Activated CD4-positive, alpha-beta T cell treated with anti-CD3 and anti-CD28 coated beads, Interleukin-2, amount 50 U/mL, for 4 hours (primary cell): ENCODE measurements around the gene CCDC194.

Source experiments
- DNase-seq, 2 experiments: peaks; one replicate each; pipeline ENCODE4 v3.0.0-alpha.2; 2020

The CCDC194 gene, protein sequence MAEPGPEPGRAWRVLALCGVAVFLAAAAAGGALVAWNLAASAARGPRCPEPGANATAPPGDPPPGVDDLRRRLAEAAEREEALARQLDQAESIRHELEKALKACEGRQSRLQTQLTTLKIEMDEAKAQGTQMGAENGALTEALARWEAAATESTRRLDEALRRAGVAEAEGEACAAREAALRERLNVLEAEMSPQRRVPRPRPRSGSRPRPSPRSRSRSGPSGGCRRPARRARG

DNA sequence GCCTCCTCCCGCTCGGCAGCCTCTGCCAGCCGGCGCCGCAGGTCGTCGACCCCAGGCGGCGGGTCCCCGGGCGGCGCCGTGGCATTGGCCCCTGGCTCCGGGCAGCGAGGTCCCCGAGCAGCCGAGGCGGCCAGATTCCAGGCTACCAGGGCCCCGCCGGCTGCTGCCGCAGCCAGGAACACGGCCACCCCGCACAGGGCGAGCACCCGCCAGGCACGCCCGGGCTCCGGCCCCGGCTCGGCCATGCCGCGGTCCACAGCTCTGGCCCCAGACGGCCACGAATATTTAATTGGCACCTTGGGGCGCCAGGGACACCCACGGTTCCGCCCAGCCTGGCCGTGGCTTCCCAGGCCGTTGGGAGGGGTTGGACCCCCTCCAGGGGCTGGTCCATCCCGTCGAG is at the start of gene CCDC194:
TSS of gene CCDC194 (minus strand) at position 283 of the 400 bp plus-strand sequence. CDS start at position 245, 38 bp downstream.
- DNase-seq, result no peak

DNA sequence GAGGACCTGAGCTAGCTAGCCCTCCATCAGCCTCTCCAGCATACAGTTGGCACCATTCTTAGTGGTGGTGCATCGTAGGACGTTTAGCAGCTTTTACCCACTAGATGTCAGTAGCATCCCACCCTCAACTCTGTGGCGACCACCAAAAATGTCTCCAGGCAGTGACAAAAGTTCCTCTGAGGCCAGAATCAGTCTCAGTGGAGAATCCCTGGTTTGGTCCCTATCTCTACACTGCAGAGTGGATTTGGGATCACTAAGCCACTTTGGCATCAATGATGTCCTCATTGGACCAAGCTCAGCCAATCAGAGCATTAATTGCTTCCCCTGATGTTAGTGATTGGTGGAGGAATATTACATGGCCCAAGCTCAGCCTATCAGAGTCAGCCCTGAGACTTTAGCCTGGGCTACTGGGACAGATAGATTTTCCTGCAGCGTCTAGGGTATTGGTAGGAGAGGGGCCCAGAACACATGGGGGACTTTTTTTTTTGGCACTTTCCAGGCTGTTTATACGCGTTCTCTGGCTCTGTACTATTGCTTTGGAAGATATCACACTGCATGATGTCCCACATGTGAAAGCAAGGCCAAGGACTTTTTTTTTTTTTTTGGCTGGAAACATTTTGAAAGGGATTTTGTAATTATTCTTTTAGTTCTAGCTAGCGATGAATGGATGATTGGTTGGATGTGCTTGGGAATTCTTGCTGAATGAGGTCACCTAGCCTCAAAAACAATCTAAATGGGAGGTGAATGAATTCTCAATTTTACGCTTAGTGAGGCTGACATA is 47.4 kb upstream of the CCDC194 start:
- DNase-seq, result no peak

DNA sequence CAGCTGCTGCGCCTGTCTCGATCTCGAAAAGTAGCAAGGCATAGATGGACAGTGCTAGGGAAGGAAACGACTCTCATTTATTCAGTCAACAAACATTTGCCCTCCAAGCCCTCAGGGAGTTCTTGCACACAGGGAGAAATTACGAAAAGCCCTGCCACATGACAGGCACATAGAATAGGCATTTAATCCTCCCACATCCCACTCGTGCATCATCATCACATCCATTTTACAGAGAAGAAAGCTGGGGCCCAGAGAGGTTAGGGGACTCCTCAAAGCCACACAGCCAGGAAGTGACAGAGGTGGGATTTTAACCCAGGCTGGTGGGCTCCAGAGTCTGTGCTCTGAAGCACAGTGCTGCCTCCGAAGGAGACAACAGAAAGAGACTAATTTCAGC is 42.9 kb upstream of the CCDC194 start:
- DNase-seq, result no peak

- DNase-seq, result no peak
These were observed 42.3 kb upstream of the CCDC194 start for GRCh38 chr19:17436094-17436873.

DNA sequence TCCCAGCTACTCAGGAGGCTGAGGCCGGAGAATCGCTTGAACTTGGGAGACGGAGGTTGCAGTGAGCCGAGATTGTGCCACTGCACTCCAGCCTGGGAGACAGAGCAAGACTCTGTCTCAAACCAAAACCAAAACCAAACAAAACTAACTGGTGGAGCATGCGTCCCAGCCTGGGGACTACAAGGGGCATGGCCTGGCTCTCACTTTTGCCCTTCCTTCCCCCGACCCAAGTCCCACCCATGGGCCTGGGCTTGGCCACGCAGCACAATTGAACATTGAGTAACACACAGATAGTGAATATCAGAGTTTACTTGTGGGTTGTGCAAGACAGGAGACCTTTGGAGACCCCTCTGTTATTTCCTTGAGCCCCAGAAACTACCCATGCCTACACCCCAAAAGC is 41.2 kb upstream of the CCDC194 start:
- no peak for DNase-seq

GRCh38 chr19:17431417-17431816 is 37.4 kb upstream of the CCDC194 start:
- DNase-seq, result no peak

DNA sequence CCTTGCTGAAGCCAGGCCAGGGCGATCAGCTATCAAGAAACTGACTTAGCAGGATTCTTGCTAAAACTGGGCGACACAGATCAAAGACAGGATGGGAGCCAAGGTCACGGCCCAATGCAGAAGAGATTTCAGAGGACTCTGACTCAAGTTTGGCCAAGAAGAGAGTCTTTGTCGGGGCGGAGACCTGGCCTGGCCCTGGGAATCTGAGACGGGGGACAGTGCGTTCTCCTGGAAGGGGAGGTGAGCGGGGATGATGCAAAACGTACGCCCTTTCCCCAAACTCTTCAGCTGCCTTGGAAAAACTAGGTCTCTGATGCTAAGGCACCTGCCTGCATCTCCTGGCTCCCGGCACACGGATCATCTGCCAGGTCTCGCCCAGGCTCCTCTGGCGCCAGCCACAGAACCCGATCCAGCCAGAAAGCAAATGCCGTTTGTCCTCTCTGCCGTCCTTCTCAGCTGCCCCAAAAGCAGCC is 35.7 kb upstream of the CCDC194 start:
- DNase-seq, result no peak

GRCh38 chr19:17424743-17425365 is 30.9 kb upstream of the CCDC194 start:
- DNase-seq, result no peak

- no peak for DNase-seq
These were observed 29.6 kb upstream of the CCDC194 start for GRCh38 chr19:17423429-17424208.

GRCh38 chr19:17421942-17422341 is 27.9 kb upstream of the CCDC194 start:
- DNase-seq, result no peak

DNA sequence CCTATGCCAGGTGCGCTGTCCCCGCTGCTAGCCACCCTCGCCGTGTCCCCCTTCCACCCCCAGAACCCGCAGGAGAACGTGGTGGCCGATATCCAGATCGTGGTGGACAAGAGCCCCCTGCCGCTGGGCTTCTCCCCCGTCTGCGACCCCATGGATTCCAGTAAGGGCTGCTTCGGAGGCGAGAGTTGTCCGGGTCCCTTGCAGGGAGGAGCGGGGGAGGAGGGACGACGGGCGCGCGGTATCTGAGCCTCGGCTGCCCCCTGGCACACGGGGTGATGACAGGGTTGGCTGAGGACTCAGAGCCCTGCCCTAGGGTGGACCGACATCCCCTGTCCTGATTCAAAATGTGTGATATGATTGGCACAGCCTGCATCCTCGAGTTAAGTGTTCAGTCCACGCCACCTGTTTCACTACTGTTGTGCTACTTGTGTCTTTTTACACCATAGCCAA is 26.5 kb upstream of the CCDC194 start:
- no peak for DNase-seq

- peak; percentile 91 to 93 for DNase-seq
These were observed 25.9 kb upstream of the CCDC194 start, which contains the start of gene MVB12A for GRCh38 chr19:17419621-17420474. MVB12A (plus strand) TSS chr19:17420047; CDS start chr19:17420136, 89 bp downstream.

GRCh38 chr19:17419154-17419620 is 25.2 kb upstream of the CCDC194 start:
- no peak for DNase-seq

DNA sequence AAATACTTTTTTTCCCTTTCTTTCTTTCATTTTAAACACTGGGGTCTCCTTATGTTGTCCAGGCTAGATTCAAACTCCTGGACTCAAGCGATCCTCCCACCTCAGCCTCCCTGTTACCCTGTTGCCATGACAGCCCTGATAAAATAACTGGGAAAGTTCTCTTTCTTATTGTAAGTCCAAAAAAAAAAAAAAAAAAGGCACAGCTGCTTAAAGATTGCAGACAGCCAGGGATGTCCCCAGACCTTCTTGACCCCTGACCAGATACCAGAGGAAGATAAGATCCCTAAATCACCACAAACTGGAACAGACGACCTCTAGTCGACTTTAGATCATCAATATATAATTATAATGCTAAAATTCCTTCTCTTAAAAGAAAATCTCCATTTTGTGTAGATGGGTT is 24.7 kb upstream of the CCDC194 start:
- DNase-seq, result no peak

GRCh38 chr19:17415121-17415520 is 21.1 kb upstream of the CCDC194 start:
- no peak for DNase-seq

GRCh38 chr19:17414097-17414496 is 20.1 kb upstream of the CCDC194 start:
- DNase-seq, result no peak

GRCh38 chr19:17411801-17412200 is 17.8 kb upstream of the CCDC194 start:
- no peak for DNase-seq

DNA sequence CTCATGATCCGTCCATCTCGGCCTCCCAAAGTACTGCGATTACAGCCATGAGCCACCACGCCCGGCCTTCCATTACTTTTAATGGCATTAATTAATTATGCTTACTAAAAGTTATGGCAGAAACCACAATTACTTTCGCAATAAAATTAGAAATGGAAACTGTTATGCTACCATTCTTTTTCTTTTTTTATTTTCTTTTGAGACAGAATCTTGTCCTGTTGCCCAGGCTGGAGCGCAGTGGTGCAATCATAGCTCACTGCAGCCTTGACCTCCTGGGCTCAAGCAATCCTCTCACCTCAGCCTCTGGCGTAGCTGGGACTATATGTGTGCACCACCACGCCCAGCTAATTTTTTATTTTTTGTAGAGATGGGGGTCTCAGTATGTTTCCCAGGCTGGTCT is 16.0 kb upstream of the CCDC194 start:
- no peak for DNase-seq

GRCh38 chr19:17406887-17407196 is 12.8 kb upstream of the CCDC194 start:
- no peak for DNase-seq

GRCh38 chr19:17406046-17406886 is 12.3 kb upstream of the CCDC194 start:
- no peak for DNase-seq
